Natural killer cell (primary cell): Measurements from ENCODE around the gene OR8S1. TPM values are rescaled to one million over a fixed set of nuclear protein-coding genes. Genes with fewer than 3 reads are reported as not detected.
"Not testable (repeated sequence)": the region's sequence is repeated elsewhere in the genome, so short reads cannot be mapped to it uniquely, and the experiment has no call there.

Source experiments
- ATAC-seq, 3 donors: fragments of 150-1000 bp in 2 of 3; fragments of 200-7000 bp in 1 of 3; cut with Tn5 transposase; 1 replicate in 1 of 3; 2 replicates in 2 of 3; pipeline ENCODE4 v1.10.0; 2021; ENCODE audit warnings: mild to moderate bottlenecking in 2 of 3, moderate library complexity in 2 of 3
- DNase-seq, 2 donors: peaks; one replicate each; pipeline versions ENCODE4 v3.0.0 to v3.0.0-alpha.2; 2013 to 2021; ENCODE audit warnings: mixed read lengths in 1 of 2
- H3K27ac ChIP-seq: one replicate; pipeline ENCODE4 v1.5.1; 2013; ENCODE audit warnings: mild to moderate bottlenecking, low read length
- H3K27me3 ChIP-seq: one replicate; pipeline ENCODE4 v1.6.1; 2013; ENCODE audit warnings: low read length; ENCODE audit not compliant: control insufficient read depth, insufficient read depth
- H3K36me3 ChIP-seq: one replicate; pipeline ENCODE4 v1.6.1; 2013; ENCODE audit warnings: low read length; ENCODE audit not compliant: control insufficient read depth, insufficient read depth
- H3K4me1 ChIP-seq: one replicate; pipeline ENCODE4 v1.6.1; 2013; ENCODE audit warnings: low read length; ENCODE audit not compliant: control insufficient read depth, insufficient read depth
- H3K4me3 ChIP-seq: one replicate; pipeline ENCODE4 v1.5.1; 2013; ENCODE audit warnings: low read length
- H3K9me3 ChIP-seq: one replicate; pipeline ENCODE4 v1.6.1; 2013; ENCODE audit warnings: low read length; ENCODE audit not compliant: control insufficient read depth, insufficient read depth
- H3K27ac Mint-ChIP-seq, 2 donors: one replicate each; pipeline ENCODE4 v1.8.0; 2022; ENCODE audit warnings: mild to moderate bottlenecking in 2 of 2, mixed read lengths in 2 of 2, moderate library complexity in 1 of 2
- H3K27me3 Mint-ChIP-seq, 2 donors: one replicate each; pipeline ENCODE4 v1.8.0; 2022; ENCODE audit warnings: low read depth in 2 of 2, mixed read lengths in 2 of 2
- H3K36me3 Mint-ChIP-seq: one replicate; pipeline ENCODE4 v1.8.0; 2022; ENCODE audit warnings: mixed read lengths
- H3K4me1 Mint-ChIP-seq, 2 donors: one replicate each; pipeline ENCODE4 v1.8.0; 2022; ENCODE audit warnings: mixed read lengths in 2 of 2
- H3K4me3 Mint-ChIP-seq: one replicate; pipeline ENCODE4 v1.8.0; 2022; ENCODE audit warnings: mild to moderate bottlenecking, moderate library complexity, mixed read lengths
- H3K9me3 Mint-ChIP-seq, 2 donors: one replicate each; pipeline ENCODE4 v1.8.0; 2022; ENCODE audit warnings: mixed read lengths in 2 of 2
- WGBS: methylation state at CpG from one replicate; pipeline ENCODE4 v1.1.7; 2013; ENCODE audit warnings: missing lambda C conversion rate; ENCODE audit not compliant: insufficient coverage; 5-methylcytosine and 5-hydroxymethylcytosine counted together
- intact Hi-C: fragments of 100-400 bp; cut with micrococcal nuclease; formaldehyde crosslinking; loops from one replicate; pipeline ENCODE4 v1.14.2; 2022
- total RNA-seq, 4 donors: library from RNA; stranded (reverse); fragments of 120-200 nt in 1 of 4; gene quantifications; one replicate each; pipeline versions ENCODE4 v1.2.3 to v1.2.4, GENCODE V29; 2013 to 2022
- TF ChIP-seq, protein P1 (sequence below): fragments of 200-600 bp; IDR thresholded peaks from one replicate; pipeline ENCODE4 v1.8.0; 2022; ENCODE audit warnings: antibody characterized with exemption

OR8S1 gene
- total RNA-seq, 3 donors from 2014 or later (not counting 1 experiment from before 2014, with no cell fraction given), result not detected

DNA sequence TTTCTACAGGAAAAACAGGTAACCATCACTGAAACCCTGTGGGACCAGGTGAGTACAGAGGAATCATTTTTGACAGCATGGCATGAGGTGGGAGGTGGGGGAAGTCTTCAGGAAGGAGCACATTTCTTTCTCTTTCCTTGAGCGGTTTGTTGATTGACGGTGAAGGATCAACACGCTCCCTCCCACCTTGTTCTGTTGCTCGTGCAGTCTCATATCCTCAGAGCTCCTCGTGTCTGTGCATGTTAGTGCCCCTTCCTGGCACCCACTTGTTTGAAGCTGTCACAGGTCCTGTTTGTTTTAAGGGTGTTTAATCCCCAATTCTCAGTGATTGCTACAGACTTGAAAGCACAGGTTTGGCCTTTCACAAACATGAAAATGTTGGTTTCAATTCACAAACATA, 38.8 kb upstream of the OR8S1 start:
- no peak for DNase-seq
- H3K4me1 Mint-ChIP-seq, result no peaks in the 10 kb centered on the region
- peaks cover 11 to 31% of the 10 kb centered on the region in 2 donors for H3K27me3 Mint-ChIP-seq
- H3K27ac ChIP-seq, result no peak overlapping the region
- H3K27me3 ChIP-seq, result no peaks in the 10 kb centered on the region
- H3K4me1 ChIP-seq, result no peaks in the 10 kb centered on the region
- TF ChIP-seq, protein P1, sequence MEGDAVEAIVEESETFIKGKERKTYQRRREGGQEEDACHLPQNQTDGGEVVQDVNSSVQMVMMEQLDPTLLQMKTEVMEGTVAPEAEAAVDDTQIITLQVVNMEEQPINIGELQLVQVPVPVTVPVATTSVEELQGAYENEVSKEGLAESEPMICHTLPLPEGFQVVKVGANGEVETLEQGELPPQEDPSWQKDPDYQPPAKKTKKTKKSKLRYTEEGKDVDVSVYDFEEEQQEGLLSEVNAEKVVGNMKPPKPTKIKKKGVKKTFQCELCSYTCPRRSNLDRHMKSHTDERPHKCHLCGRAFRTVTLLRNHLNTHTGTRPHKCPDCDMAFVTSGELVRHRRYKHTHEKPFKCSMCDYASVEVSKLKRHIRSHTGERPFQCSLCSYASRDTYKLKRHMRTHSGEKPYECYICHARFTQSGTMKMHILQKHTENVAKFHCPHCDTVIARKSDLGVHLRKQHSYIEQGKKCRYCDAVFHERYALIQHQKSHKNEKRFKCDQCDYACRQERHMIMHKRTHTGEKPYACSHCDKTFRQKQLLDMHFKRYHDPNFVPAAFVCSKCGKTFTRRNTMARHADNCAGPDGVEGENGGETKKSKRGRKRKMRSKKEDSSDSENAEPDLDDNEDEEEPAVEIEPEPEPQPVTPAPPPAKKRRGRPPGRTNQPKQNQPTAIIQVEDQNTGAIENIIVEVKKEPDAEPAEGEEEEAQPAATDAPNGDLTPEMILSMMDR, result no peak
- H3K36me3 Mint-ChIP-seq, result no peaks in the 10 kb centered on the region
- H3K9me3 Mint-ChIP-seq, result no peaks in the 10 kb centered on the region
- ATAC-seq, result no peak
- intact Hi-C loops, result no loop called here
- no peak overlapping the region for H3K4me3 ChIP-seq
- WGBS, result 75% methylated on average over 5 of the region's 5 CpGs
- no peaks in the 10 kb centered on the region for H3K36me3 ChIP-seq
- H3K4me3 Mint-ChIP-seq, result no peak overlapping the region
- H3K9me3 ChIP-seq, result no peaks in the 10 kb centered on the region
- no peak overlapping the region for H3K27ac Mint-ChIP-seq

DNA sequence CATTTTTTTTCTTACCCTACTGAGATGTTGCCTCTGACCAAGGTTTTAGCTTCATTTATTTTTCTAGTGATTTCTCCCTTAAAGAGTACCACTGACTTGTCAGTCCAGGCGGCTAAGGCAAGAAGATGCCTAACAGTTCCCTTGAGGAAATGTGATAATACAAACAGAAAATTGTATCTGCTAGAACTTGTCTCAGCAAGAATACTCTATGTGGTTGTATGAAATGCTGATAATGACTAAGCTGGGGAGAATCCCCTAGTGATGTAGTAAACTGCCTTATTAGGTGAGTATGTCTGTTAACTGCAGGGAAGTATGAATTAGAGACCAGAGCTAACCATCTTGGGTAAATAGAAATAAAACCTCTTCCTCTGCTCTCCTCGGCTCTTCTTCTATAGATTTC, 36.4 kb upstream of the OR8S1 start:
- H3K9me3 Mint-ChIP-seq, result no peaks in the 10 kb centered on the region
- intact Hi-C loops, result no loop called here
- 94% methylated on average over 2 of the region's 2 CpGs for WGBS

DNA sequence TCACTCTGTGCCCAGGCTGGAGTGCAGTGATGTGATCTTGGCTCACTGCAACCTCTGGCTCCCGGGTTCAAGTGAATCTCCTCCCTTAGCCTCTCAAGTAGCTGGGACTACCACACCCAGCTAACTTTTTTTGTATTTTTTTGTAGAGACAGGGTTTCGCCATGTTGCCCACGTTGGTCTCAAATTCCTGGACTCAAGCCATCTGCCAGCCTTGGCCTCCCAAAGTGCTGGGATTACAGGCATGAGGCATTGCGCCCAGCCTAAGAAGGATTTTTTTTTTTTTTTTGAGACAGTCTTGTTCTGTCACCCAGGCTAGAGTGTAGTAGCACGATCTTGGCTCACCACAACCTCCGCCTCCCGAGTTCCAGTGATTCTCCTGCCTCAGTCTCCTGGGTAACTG, 36.0 kb upstream of the OR8S1 start:
- not testable (repeated sequence) for DNase-seq

More for the DNA sequence above, 36.4 kb upstream of the OR8S1 start:
- no peaks in the 10 kb centered on the region for H3K27me3 ChIP-seq
- Mint-ChIP-seq H3K4me3 (no peak overlapping the region), H3K4me1 (no peaks in the 10 kb centered on the region), H3K27ac (no peak overlapping the region), H3K36me3 (no peaks in the 10 kb centered on the region), H3K27me3 (peaks cover 10 to 22% of the 10 kb centered on the region in 2 donors)
- no peak for DNase-seq
- no peak overlapping the region for H3K4me3 ChIP-seq
- TF ChIP-seq, protein P1, result no peak
- no peak for ATAC-seq
- H3K4me1 ChIP-seq, result no peaks in the 10 kb centered on the region
- H3K9me3 ChIP-seq, result no peaks in the 10 kb centered on the region
- no peak overlapping the region for H3K27ac ChIP-seq
- H3K36me3 ChIP-seq, result no peaks in the 10 kb centered on the region

DNA sequence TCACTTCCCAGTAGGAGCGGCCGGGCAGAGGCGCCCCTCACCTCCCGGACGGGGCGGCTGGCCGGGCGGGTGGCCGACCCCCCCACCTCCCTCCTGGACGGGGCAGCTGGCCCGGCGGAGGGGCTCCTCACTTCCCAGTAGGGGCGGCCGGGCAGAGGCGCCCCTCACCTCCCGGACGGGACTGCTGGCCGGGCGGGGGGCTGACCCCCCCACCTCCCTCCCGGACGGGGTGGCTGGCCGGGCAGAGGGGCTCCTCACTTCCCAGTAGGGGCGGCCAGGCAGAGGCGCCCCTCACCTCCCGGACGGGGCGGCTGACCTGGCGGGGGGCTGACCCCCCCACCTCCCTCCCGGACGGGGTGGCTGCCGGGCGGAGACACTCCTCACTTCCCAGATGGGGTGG, 25.2 kb upstream of the OR8S1 start:
- H3K36me3 Mint-ChIP-seq, H3K4me1 Mint-ChIP-seq, ATAC-seq, H3K9me3 ChIP-seq, H3K4me1 ChIP-seq, H3K9me3 Mint-ChIP-seq, DNase-seq, H3K27ac ChIP-seq, H3K36me3 ChIP-seq, intact Hi-C loops, H3K27ac Mint-ChIP-seq, H3K4me3 ChIP-seq, H3K4me3 Mint-ChIP-seq, H3K27me3 ChIP-seq: not testable (repeated sequence)
- 98% methylated on average over 21 of the region's 32 CpGs for WGBS
- peaks cover 9 to 25% of the 10 kb centered on the region in 2 donors for H3K27me3 Mint-ChIP-seq

More for the DNA sequence above, 36.0 kb upstream of the OR8S1 start:
- H3K27me3 ChIP-seq, H3K9me3 ChIP-seq, H3K9me3 Mint-ChIP-seq, H3K4me1 ChIP-seq, H3K4me3 ChIP-seq, H3K36me3 ChIP-seq, intact Hi-C loops, H3K4me1 Mint-ChIP-seq, H3K4me3 Mint-ChIP-seq, H3K36me3 Mint-ChIP-seq, H3K27ac ChIP-seq, ATAC-seq, H3K27ac Mint-ChIP-seq: not testable (repeated sequence)
- H3K27me3 Mint-ChIP-seq, result peaks cover 10 to 22% of the 10 kb centered on the region in 2 donors
- WGBS, result 79% methylated on average over 7 of the region's 7 CpGs

DNA sequence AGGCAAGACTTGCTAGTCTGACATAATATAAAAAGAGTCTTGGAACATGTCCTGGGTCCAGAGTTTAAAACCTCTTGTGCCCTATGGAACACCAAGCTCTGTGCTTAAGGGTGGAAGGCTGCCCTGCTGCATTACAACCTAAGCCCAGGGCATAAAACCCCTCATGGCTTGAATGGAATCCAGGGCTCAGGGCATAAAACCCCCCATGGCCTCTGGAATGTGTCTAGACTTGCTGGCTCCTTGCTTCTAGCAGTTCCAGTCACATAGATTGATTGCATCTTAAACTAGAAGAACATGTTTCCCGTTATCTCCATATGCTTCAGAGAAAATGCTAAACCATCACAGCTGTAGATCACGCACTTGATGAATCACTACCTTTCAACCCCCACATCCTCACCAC, 18.6 kb upstream of the OR8S1 start:
- H3K4me1 Mint-ChIP-seq, H3K4me3 Mint-ChIP-seq, H3K9me3 ChIP-seq, H3K36me3 Mint-ChIP-seq, DNase-seq, H3K27ac Mint-ChIP-seq, intact Hi-C loops, H3K9me3 Mint-ChIP-seq, H3K4me3 ChIP-seq, ATAC-seq, H3K4me1 ChIP-seq, H3K36me3 ChIP-seq, H3K27ac ChIP-seq, H3K27me3 ChIP-seq: not testable (repeated sequence)
- peaks cover 29 to 71% of the 10 kb centered on the region in 2 donors for H3K27me3 Mint-ChIP-seq
- 83% methylated on average over 2 of the region's 2 CpGs for WGBS
